Pancreas (tissue), 10 donors: ENCODE results near the gene CTNNA3. TPM values are rescaled to one million over a fixed set of nuclear protein-coding genes. Genes with fewer than 3 reads are reported as not detected.

Experiments
- ATAC-seq, 4 donors: fragments of 200-7000 bp; cut with Tn5 transposase; one replicate each; pipeline versions ENCODE4 v1.8.0 to v1.9.1; 2020; ENCODE audit warnings: mild to moderate bottlenecking in 4 of 4, moderate library complexity in 4 of 4
- DNase-seq, 6 donors: peaks; one replicate each; pipeline ENCODE4 v3.0.0-alpha.2; 2020
- FAIRE-seq: peaks from 2 replicates; lab custom pipeline; 2012; peaks lifted over from hg19 to GRCh38; lab: Jason Lieb, UNC
- H3K27ac ChIP-seq, 4 donors: fragments of 200-600 bp; sonication (generic); 1 replicate in 3 of 4; 2 replicates in 1 of 4; pipeline versions ENCODE4 v1.5.0 to v1.8.0; 2020
- H3K27me3 ChIP-seq, 4 donors: fragments of 200-600 bp; one replicate each; pipeline ENCODE4 v1.8.0; 2021
- H3K36me3 ChIP-seq, 3 donors: fragments of 200-600 bp; sonication (generic) in 1 of 3; one replicate each; pipeline versions ENCODE4 v1.5.0 to v1.8.0; 2020 to 2021
- H3K4me1 ChIP-seq, 3 donors: fragments of 200-600 bp; one replicate each; pipeline ENCODE4 v1.8.0; 2021
- H3K4me3 ChIP-seq, 4 donors: fragments of 200-600 bp; sonication (generic) in 2 of 4; one replicate each; pipeline versions ENCODE4 v1.5.0 to v1.8.0; 2020 to 2021
- H3K9me3 ChIP-seq, 4 donors: fragments of 200-600 bp; one replicate each; pipeline ENCODE4 v1.8.0; 2021
- CTCF ChIP-seq, 4 donors: fragments of 200-600 bp; sonication (generic) in 3 of 4; IDR thresholded peaks; one replicate each; pipeline versions ENCODE4 v1.5.0 to v1.8.0; 2021; ENCODE audit warnings: antibody characterized with exemption in 4 of 4
- WGBS, 2 donors: extraction: QIAGEN DNeasy Blood & Tissue Kit; methylation state at CpG; one replicate each; pipeline ENCODE4 v1.1.7; 2013; 5-methylcytosine and 5-hydroxymethylcytosine counted together
- intact Hi-C, 3 donors: fragments of 100-400 bp; cut with DNase I; formaldehyde crosslinking; loops; one replicate each; pipeline versions ENCODE4 v1.11.1 to v1.14.2; 2022
- polyA plus RNA-seq, 2 donors: library from polyadenylated mRNA; stranded (reverse); fragments of 200-250 nt; gene quantifications; one replicate each; pipeline ENCODE4 v1.2.3, GENCODE V29; 2013
- total RNA-seq, 6 donors: library from RNA; stranded (reverse); fragmentation: NEBNext Ultra II Directional in 4 of 6; extraction: Animal tissue kit (Norgen Biotek cat#: 25700) in 4 of 6; gene quantifications; one replicate each; pipeline versions ENCODE4 v1.2.1 to v1.2.4, GENCODE V29; 2021 to 2023
- donor health status: healthy with polysubstance abuse.
- donor health status: DM: no; HTN: no; CAD: no; lungs with moderate emphysema.
- donor health status: DM: no; HTN: no; CAD: no.
- donor health status: control.
- donor health status: control.
- donor health status: Bipolar disorder and iron deficiency.
- donor health status: DM: yes; HTN: yes; CAD: no.
- donor health status: DM: no; HTN: no; CAD: no.
- donor health status: DM: no; HTN: no; CAD: no.
- donor health status: DM: yes; HTN: yes; CAD: no.

CTNNA3 gene
- total and polyA plus RNA-seq, 8 donors, result 0.02 to 0.83 (median 0.21) TPM

GRCh38 chr10:66999762-67000545 is 696.0 kb downstream of the CTNNA3 start:
- no peak for DNase-seq
- Histone ChIP-seq H3K4me3 (no peak overlapping the region), H3K9me3 (no peaks in the 10 kb centered on the region), H3K4me1 (no peaks in the 10 kb centered on the region), H3K27ac (no peak overlapping the region), H3K36me3 (no peaks in the 10 kb centered on the region), H3K27me3 (no peaks in the 10 kb centered on the region)
- intact Hi-C loops, result no loop called here
- FAIRE-seq, result no peak
- WGBS, 2 donors, result 95 to 96% methylated on average over 3 of the region's 3 CpGs
- no peak for ATAC-seq
- TF ChIP-seq CTCF (IDR thresholded peaks at IDR 0.05), result no peak

GRCh38 chr10:66996996-66997395 is 699.0 kb downstream of the CTNNA3 start:
- H3K27ac ChIP-seq, result no peak overlapping the region
- no peaks in the 10 kb centered on the region for H3K4me1 ChIP-seq
- no peaks in the 10 kb centered on the region for H3K36me3 ChIP-seq
- 63 to 69% methylated on average over 1 of the region's 1 CpG for WGBS, 2 donors
- no peaks in the 10 kb centered on the region for H3K9me3 ChIP-seq
- no peak for DNase-seq
- intact Hi-C loops, result no loop called here
- TF ChIP-seq CTCF (IDR thresholded peaks at IDR 0.05), result no peak
- H3K4me3 ChIP-seq, result no peak overlapping the region
- no peaks in the 10 kb centered on the region for H3K27me3 ChIP-seq
- FAIRE-seq, result no peak
- no peak for ATAC-seq

- FAIRE-seq (no peak), ATAC-seq (no peak), DNase-seq (no peak)
- no peaks in the 10 kb centered on the region for H3K4me1 ChIP-seq
- TF ChIP-seq CTCF (IDR thresholded peaks at IDR 0.05), result no peak
- intact Hi-C loops, result no loop called here
- no peaks in the 10 kb centered on the region for H3K27me3 ChIP-seq
- no peaks in the 10 kb centered on the region for H3K36me3 ChIP-seq
- no peaks in the 10 kb centered on the region for H3K9me3 ChIP-seq
- no peak overlapping the region for H3K4me3 ChIP-seq
- WGBS, 2 donors, result 66 to 87% methylated on average over 1 of the region's 1 CpG
- H3K27ac ChIP-seq, result no peak overlapping the region
These were observed 705.7 kb downstream of the CTNNA3 start for GRCh38 chr10:66990143-66990830.

GRCh38 chr10:66983475-66983818 is 712.5 kb downstream of the CTNNA3 start:
- Histone ChIP-seq H3K4me3 (no peak overlapping the region), H3K9me3 (no peaks in the 10 kb centered on the region), H3K36me3 (no peaks in the 10 kb centered on the region), H3K4me1 (peaks cover 0 to 13% (median 12%) of the 10 kb centered on the region in 3 donors), H3K27ac (no peak overlapping the region), H3K27me3 (no peaks in the 10 kb centered on the region)
- intact Hi-C loops, result no loop called here
- DNase-seq (peak in 5 of 6 donors; percentile 24 to 69 (median 55)), ATAC-seq (peak; percentile 60 to 84 (median 67)), FAIRE-seq (no peak)
- TF ChIP-seq CTCF (IDR thresholded peaks at IDR 0.05), result no peak
